MM.1S (cell line): ENCODE data around the gene CYP4A22.

Experiments
- CTCF ChIP-seq: fragments of 300-600 bp; sonication (generic); IDR thresholded peaks from 2 replicates; pipeline ENCODE4 v1.5.1; 2016; ENCODE audit warnings: antibody characterized with exemption, low read length, mixed read lengths
- EZH2 ChIP-seq: fragments of 300-600 bp; sonication (generic); optimal IDR thresholded peaks from 2 replicates; pipeline ENCODE3; 2017; ENCODE audit warnings: low read depth, mild to moderate bottlenecking, antibody characterized with exemption, low read length, mixed read lengths

DNA sequence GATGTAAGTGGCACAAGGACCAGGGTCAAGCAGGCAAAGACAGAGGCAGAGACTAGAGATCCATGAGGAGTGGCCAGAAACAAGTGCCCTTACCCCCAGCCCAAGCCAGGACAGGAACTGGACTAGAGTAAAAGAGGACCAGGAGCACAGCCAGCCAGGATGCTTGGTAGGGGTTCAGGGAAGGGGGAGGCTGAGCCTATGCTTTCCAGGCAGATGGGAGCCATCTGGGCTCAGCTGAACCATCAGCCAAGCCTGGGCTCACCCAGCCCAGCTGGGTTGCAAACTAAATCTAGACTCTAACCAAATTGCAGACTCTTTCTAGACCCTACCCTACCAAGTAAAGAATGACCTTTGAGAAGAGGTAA is 37.4 kb downstream of the CYP4A22 start:
- TF ChIP-seq EZH2 (no peak), CTCF (no peak)
